ENCODE measurements around the gene SYT17.

Gene SYT17

GRCh38 chr16:19130852-19131824 is 36.9 kb upstream of the SYT17 start:
- Histone ChIP-seq H3K27me3 (ENCODE audit: control insufficient read depth, insufficient read depth, low read length) (no peaks in the 10 kb centered on the region), H3K36me3 (ENCODE audit: control insufficient read depth, insufficient read depth, low read length) (no peaks in the 10 kb centered on the region), H3K9me3 (ENCODE audit: control insufficient read depth, low read length) (no peaks in the 10 kb centered on the region), H2AFZ (no peak overlapping the region), H3K27ac (peak overlapping the region; percentile 55), H3K4me2 (ENCODE audit: low read length) (peak overlapping the region; percentile 26), H3K4me1 (no peaks in the 10 kb centered on the region), H3K9ac (no peak overlapping the region), H3K79me2 (no peaks in the 10 kb centered on the region), H3K4me3 (ENCODE audit: low read depth, low read length) (no peak overlapping the region)
- TF ChIP-seq, protein P1, sequence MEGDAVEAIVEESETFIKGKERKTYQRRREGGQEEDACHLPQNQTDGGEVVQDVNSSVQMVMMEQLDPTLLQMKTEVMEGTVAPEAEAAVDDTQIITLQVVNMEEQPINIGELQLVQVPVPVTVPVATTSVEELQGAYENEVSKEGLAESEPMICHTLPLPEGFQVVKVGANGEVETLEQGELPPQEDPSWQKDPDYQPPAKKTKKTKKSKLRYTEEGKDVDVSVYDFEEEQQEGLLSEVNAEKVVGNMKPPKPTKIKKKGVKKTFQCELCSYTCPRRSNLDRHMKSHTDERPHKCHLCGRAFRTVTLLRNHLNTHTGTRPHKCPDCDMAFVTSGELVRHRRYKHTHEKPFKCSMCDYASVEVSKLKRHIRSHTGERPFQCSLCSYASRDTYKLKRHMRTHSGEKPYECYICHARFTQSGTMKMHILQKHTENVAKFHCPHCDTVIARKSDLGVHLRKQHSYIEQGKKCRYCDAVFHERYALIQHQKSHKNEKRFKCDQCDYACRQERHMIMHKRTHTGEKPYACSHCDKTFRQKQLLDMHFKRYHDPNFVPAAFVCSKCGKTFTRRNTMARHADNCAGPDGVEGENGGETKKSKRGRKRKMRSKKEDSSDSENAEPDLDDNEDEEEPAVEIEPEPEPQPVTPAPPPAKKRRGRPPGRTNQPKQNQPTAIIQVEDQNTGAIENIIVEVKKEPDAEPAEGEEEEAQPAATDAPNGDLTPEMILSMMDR (IDR thresholded peaks at IDR 0.05) = no peak

- no peak overlapping the region for H3K9ac ChIP-seq
- no peaks in the 10 kb centered on the region for H3K9me3 ChIP-seq (ENCODE audit: control insufficient read depth, low read length)
- H3K27ac ChIP-seq = peak overlapping the region; percentile 55
- no peaks in the 10 kb centered on the region for H3K4me1 ChIP-seq
- H2AFZ ChIP-seq = no peak overlapping the region
- no peaks in the 10 kb centered on the region for H3K36me3 ChIP-seq (ENCODE audit: control insufficient read depth, insufficient read depth, low read length)
- H3K4me3 ChIP-seq (ENCODE audit: low read depth, low read length) = no peak overlapping the region
- no peaks in the 10 kb centered on the region for H3K79me2 ChIP-seq
- TF ChIP-seq, protein P1 (IDR thresholded peaks at IDR 0.05) = no peak
- H3K4me2 ChIP-seq (ENCODE audit: low read length) = no peak overlapping the region
- no peaks in the 10 kb centered on the region for H3K27me3 ChIP-seq (ENCODE audit: control insufficient read depth, insufficient read depth, low read length)
Observed at GRCh38 chr16:19131825-19132218, 36.2 kb upstream of the SYT17 start.

- Histone ChIP-seq H3K4me2 (ENCODE audit: low read length) (no peak overlapping the region), H3K4me3 (ENCODE audit: low read depth, low read length) (no peak overlapping the region), H3K9me3 (ENCODE audit: control insufficient read depth, low read length) (no peaks in the 10 kb centered on the region), H3K27me3 (ENCODE audit: control insufficient read depth, insufficient read depth, low read length) (no peaks in the 10 kb centered on the region), H3K79me2 (no peaks in the 10 kb centered on the region), H2AFZ (no peak overlapping the region), H3K9ac (no peak overlapping the region), H3K36me3 (ENCODE audit: control insufficient read depth, insufficient read depth, low read length) (no peaks in the 10 kb centered on the region), H3K27ac (peak overlapping the region; percentile 55), H3K4me1 (no peaks in the 10 kb centered on the region)
- TF ChIP-seq, protein P1 (IDR thresholded peaks at IDR 0.05) = no peak
Observed at GRCh38 chr16:19132255-19132654, 35.8 kb upstream of the SYT17 start.

DNA sequence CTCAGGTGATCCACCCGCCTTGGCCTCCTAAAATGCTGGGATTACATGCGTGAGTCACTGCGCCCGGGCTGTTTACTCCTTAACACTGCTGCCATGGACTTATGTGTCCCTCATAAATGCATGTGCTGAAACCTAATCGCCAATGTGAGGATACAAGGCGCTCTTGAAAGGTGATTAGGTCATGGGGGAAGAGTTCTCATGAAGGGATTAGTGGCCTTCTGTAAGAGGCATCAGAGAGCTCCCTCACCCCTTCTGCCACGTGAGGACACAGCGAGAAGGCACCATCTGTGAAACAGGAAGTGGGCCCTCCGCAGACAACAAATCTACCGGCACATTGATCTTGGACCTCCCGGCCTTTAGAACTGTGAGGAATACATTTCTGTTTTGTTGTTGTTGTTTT is 35.1 kb upstream of the SYT17 start:
- no peaks in the 10 kb centered on the region for H3K27me3 ChIP-seq (ENCODE audit: control insufficient read depth, insufficient read depth, low read length)
- H3K4me3 ChIP-seq (ENCODE audit: low read depth, low read length) = no peak overlapping the region
- H3K79me2 ChIP-seq = no peaks in the 10 kb centered on the region
- no peak overlapping the region for H3K9ac ChIP-seq
- H3K9me3 ChIP-seq (ENCODE audit: control insufficient read depth, low read length) = no peaks in the 10 kb centered on the region
- TF ChIP-seq, protein P1 (IDR thresholded peaks at IDR 0.05) = no peak
- no peak overlapping the region for H3K4me2 ChIP-seq (ENCODE audit: low read length)
- H3K36me3 ChIP-seq (ENCODE audit: control insufficient read depth, insufficient read depth, low read length) = no peaks in the 10 kb centered on the region
- H3K27ac ChIP-seq = no peak overlapping the region
- H2AFZ ChIP-seq = no peak overlapping the region
- no peaks in the 10 kb centered on the region for H3K4me1 ChIP-seq

Data from parathyroid adenoma (tissue), 2 donors.